GM18861 (cell line): ENCODE data around the gene SRP68.

Experiments used
- ATAC-seq: cut with Tn5 transposase; IDR thresholded peaks from one replicate; pipeline ENCODE4 v1.9.1; 2021; ENCODE audit not compliant: unreplicated experiment

Gene SRP68

DNA sequence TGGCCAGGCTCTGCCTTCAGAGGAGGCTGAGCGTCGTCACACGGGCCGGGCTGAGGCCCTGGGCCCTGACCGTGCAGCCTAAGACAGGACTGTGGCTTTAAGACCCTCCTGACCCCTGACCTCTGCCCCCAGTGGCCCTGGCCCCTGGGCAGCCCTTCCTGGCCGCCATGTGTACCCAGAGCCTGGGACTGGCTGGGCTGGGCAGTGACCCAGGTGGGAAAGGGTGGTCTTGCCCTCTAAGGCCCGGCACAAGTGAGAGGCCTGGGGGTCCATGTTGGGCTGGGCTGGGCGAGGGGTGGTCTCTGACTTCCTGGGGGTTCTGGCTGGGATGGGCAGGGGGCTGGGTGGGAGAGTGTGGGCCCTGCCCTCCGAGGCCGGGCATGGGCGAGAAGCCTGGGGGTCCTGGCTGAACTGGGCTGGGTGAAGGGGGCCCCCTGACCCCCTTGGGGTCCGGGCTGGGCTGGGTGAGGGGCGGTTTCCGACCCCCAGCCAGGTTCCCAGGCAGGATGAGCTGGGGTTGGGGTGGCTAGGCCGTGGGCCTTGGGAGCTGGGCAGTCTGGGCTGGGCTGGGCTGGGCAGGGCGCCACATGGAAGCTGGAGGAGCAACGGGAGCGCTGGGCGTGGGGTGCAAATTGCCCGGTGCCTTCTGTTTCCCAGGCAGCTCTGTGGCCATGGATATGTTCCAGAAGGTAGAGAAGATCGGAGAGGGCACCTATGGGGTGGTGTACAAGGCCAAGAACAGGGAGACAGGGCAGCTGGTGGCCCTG is 71.4 kb downstream of the SRP68 start, which contains the start of gene CDK3:
Gene CDK3, plus strand, starts transcription at position 101 of the 767 bp plus-strand sequence. Its CDS starts 571 bp downstream, at position 672.
- ATAC-seq, result no peak

DNA sequence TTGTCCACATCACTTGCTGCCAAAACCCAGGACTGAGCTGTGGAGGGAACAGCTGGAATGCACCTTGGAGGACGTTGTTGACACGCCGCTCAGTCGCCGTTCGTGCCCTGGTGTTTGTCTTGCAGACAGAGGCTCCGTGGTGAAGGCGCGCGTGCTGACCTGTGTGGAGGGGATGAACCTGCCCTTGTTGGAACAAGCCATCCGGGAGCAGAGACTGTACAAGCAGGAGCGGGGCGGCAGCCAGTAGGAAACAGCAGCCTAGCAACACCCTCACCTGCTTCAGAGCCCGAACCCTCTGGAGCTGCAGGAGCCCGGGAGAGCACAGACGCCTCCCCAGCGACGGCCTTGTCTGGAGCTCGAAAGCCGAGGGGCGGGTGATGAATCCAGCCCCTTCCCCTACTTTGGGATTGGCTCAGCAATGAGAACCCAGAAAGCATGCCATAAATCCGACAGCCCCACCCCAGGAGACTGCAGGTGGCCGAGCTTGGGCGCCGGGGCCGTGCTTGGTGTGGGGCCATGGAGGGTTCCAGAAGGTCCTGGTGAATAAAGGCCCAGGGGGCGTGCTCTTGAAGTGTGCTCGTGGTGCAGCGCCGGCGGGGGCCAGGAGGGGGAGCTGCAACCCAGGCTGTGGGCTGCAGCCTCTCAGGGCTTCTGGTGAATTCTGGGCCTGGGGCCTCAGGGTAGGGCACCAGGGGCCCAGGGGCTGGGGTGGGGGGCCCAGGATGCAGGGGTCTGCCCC is 72.1 kb downstream of the SRP68 start:
- no peak for ATAC-seq

DNA sequence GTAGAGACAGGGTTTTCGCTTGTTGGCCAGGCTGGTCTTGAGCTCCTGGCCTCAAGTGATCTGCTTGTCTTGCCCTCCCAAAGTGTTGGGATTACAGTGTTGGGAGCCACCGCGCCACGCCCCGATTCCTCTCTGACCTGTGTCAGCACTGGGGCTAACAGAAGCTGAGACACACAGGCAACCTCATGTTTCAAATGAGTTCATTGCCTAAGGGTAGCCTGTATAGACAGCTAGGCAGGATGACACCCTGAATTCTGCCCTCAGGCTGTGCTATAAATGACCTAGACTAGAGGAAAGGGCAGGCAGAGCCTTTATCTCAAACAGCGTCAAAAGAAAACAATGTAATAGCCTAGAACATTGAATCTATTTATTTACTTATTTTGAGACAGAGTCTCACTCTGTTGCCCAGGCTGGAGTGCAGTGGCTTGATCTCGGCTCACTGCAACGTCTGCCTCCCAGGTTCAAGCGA is 74.0 kb downstream of the SRP68 start:
- ATAC-seq, result no peak

DNA sequence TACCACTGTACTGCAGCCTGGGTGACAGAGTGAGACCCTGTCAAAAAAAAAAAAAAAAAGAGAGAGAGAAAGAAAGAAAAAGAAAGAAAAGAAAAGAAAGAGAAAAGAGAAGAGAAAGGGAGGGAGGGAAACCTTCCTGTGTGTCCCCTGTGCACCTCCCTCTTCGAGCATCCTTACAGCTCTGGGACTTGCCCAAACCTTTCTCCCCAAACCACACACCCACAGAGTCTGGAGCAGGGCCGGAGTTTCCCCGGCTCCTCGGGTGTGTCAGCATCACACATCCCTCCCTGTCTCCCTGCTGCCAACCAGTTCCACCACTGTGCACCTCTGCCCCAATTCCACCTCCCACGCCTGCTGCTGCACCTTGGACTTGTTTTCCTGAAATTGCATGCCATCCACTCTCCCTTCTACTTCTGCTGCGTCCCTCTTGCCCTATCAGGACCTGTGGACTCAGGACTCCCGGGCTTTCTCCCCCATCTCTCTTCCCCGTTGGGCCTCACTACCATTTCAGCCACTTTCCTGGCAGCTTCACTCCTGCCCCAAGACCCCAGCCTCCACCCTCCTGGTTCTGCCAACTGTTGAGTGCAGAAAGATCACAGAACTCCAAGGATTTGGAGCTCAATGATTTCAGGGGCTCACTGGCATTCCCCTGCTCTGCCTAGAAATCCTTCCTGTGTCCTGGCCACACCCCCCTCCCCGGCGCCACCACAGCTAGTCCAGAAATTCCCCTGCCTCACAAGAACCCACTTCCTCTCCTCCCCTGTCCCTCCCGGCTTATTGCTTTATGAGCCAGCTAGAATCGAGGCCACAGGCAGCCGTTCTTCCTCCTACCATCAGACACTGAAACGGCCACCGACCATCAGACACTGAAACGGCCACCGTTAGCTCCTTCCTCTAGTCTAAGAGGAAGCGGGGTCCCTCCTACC is 75.4 kb downstream of the SRP68 start:
- ATAC-seq, result no peak

DNA sequence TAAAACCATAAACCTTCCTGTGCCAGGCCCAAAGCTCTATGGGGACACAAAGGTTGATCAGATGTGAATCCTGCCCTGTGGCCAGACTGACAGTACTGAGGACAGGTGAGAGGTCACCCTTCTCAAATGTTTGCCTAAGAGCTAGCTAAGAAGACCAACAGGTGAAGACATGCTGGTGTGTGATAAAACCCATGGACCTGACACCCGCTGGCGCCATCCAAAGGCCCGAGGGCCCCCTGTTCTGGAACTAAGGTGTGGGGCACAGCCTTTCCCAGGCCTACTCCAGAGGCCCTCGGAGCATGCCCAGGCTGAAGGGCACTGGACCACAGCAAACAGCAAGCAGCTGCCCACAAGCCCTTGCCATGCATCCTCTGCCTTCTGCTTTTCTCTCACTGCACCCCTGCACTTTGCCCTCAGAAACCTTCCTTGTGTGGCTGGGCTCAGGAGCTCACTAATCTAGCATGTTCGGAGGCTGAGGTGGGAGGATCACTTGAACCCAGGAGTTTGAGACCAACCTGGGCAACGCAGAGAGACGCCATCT is 76.9 kb downstream of the SRP68 start:
- no peak for ATAC-seq

DNA sequence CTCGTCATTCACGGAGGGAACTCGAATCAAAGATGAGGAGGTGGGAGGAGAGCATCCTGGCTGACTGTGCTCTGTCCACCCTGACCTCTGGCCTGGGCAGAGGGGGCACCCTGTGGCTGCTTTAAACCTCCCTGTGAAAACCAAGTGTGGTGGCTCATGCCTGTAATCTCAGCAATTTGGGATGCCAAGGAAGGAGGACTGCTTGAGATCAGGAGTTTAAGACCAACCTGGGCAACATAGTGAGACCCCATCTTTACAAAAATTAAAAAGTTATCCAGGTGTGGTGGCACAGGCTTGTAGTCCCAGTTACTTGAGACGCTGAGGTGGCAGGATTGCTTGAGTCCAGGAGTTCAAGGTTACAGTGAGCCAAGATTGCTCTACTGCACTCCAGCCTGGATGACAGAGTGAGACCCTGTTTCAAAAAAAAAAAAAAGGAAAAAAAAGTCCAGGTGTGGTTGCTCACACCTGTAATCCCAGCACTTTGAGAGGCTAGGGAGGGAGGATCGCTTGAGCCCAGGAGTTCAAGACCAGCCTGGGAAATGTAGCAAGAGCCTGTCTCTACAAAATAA is 77.4 kb downstream of the SRP68 start:
- no peak for ATAC-seq

DNA sequence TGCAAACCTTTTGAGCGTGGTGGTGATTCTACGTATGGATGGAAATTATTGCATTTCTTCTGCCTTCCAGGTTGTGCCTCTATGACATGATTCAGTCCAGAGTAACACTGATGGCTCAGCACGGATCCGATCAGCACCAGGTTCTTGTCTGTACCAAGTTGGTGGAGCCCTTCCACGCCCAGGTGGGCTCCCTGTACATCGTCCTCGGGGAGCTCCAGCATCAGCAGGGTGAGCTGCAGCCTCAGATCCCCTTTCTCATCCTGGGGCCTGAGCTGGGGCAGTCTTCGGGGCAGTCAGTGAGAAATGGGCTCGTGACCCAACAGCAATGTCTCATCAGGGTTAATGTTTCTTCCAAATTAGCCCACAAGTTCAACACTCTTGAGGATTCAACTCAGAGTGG is 80.9 kb downstream of the SRP68 start:
- ATAC-seq, result no peak
